Measurements from ENCODE around the gene NEMF. TPM values are rescaled to one million over a fixed set of nuclear protein-coding genes. Genes with fewer than 3 reads are reported as not detected.

Gene NEMF
- polyA plus RNA-seq, 1 experiment: 12.6 TPM

GRCh38 chr14:49862089-49862673 lies 9.6 kb upstream of the NEMF start:
- Histone ChIP-seq H3K36me3 (ENCODE audit: control insufficient read depth, insufficient read depth, low read length) (no peaks in the 10 kb centered on the region), H3K27me3 (ENCODE audit: control insufficient read depth, insufficient read depth, low read length) (no peaks in the 10 kb centered on the region), H3K4me3 (ENCODE audit: low read depth, low read length) (peak overlapping the region; percentile 62)
- ChIA-PET CTCF (interaction anchor here (0.7 to 7.6 kb wide), 42 partner anchors 9 to 282 kb away, joined by 3 to 113 read pairs (median 6); partner anchors contain the start of genes ARF6, DNAAF2, NEMF and VCPKMT), POLR2A (interaction anchor here (0.9 to 1.6 kb wide), 4 partner anchors 35 to 139 kb away, joined by 3 to 8 read pairs (median 5); no protein-coding TSS in a partner anchor)
- peak; percentile 63 for DNase-seq (ENCODE audit: low read depth)
- TF ChIP-seq CTCF (IDR thresholded peaks at IDR 0.05; ENCODE audit: insufficient read depth, low read depth, low read length): peak; percentile 100

- no peak for TF ChIP-seq CTCF (IDR thresholded peaks at IDR 0.05; ENCODE audit: insufficient read depth, low read depth, low read length)
- DNase-seq (ENCODE audit: low read depth): no peak
- ChIA-PET CTCF (interaction anchor here (0.6 to 7.6 kb wide), 41 partner anchors 9 to 282 kb away, joined by 3 to 113 read pairs (median 6); partner anchors contain the start of genes ARF6, DNAAF2, NEMF and VCPKMT), POLR2A (interaction anchor here (1.2 to 1.6 kb wide), 2 partner anchors 36 to 111 kb away, joined by 6 to 8 read pairs; no protein-coding TSS in a partner anchor)
- Histone ChIP-seq H3K36me3 (ENCODE audit: control insufficient read depth, insufficient read depth, low read length) (no peaks in the 10 kb centered on the region), H3K4me3 (ENCODE audit: low read depth, low read length) (peak overlapping the region; percentile 62), H3K27me3 (ENCODE audit: control insufficient read depth, insufficient read depth, low read length) (no peaks in the 10 kb centered on the region)
Observed at GRCh38 chr14:49861699-49862088, 9.1 kb upstream of the NEMF start.

GRCh38 chr14:49860988-49861698 lies 8.6 kb upstream of the NEMF start:
- no peak for DNase-seq (ENCODE audit: low read depth)
- no peak for TF ChIP-seq CTCF (IDR thresholded peaks at IDR 0.05; ENCODE audit: insufficient read depth, low read depth, low read length)
- Histone ChIP-seq H3K27me3 (ENCODE audit: control insufficient read depth, insufficient read depth, low read length) (no peaks in the 10 kb centered on the region), H3K4me3 (ENCODE audit: low read depth, low read length) (peak overlapping the region; percentile 62), H3K36me3 (ENCODE audit: control insufficient read depth, insufficient read depth, low read length) (no peaks in the 10 kb centered on the region)
- CTCF ChIA-PET: interaction anchor here (0.6 to 7.6 kb wide), 34 partner anchors 9 to 283 kb away, joined by 3 to 113 read pairs (median 6); partner anchors contain the start of genes ARF6, NEMF and VCPKMT
- POLR2A ChIA-PET: interaction anchor here (0.7 kb wide), 1 partner anchor 1076 kb away, joined by 5 read pairs; no protein-coding TSS in a partner anchor

- no peak overlapping the region for H3K4me3 ChIP-seq (ENCODE audit: low read depth, low read length)
- ChIA-PET CTCF (interaction anchor here (1.5 kb wide), 1 partner anchor 145 kb away, joined by 3 read pairs; no protein-coding TSS in a partner anchor), POLR2A (no interaction called here)
- H3K27me3 ChIP-seq (ENCODE audit: control insufficient read depth, insufficient read depth, low read length): no peaks in the 10 kb centered on the region
- no peak for DNase-seq (ENCODE audit: low read depth)
- H3K36me3 ChIP-seq (ENCODE audit: control insufficient read depth, insufficient read depth, low read length): no peaks in the 10 kb centered on the region
- TF ChIP-seq CTCF (IDR thresholded peaks at IDR 0.05; ENCODE audit: insufficient read depth, low read depth, low read length): no peak
Observed at GRCh38 chr14:49858383-49858782, 5.8 kb upstream of the NEMF start.

- H3K36me3 ChIP-seq (ENCODE audit: control insufficient read depth, insufficient read depth, low read length): no peaks in the 10 kb centered on the region
- no peaks in the 10 kb centered on the region for H3K27me3 ChIP-seq (ENCODE audit: control insufficient read depth, insufficient read depth, low read length)
- no peak for DNase-seq (ENCODE audit: low read depth)
- TF ChIP-seq CTCF (IDR thresholded peaks at IDR 0.05; ENCODE audit: insufficient read depth, low read depth, low read length): no peak
- no peak overlapping the region for H3K4me3 ChIP-seq (ENCODE audit: low read depth, low read length)
- CTCF ChIA-PET: interaction anchor here (1.0 to 1.5 kb wide), 3 partner anchors 145 to 247 kb away, joined by 3 read pairs; partner anchors contain the start of gene DNAAF2
- POLR2A ChIA-PET: no interaction called here
Observed at GRCh38 chr14:49857427-49858003, 4.9 kb upstream of the NEMF start.

Data from BJ (cell line).